ENCODE data around the gene PRKN. TPM values are rescaled to one million over a fixed set of nuclear protein-coding genes. Genes with fewer than 3 reads are reported as not detected.
A peak's percentile ranks its signal among the peaks of the same experiment; 100 is the strongest.

PRKN gene
- total RNA-seq, 1 experiment from 2014 or later, result not detected

- H4K20me1 ChIP-seq (ENCODE audit: insufficient read depth), result no peaks in the 10 kb centered on the region
- H3K79me2 ChIP-seq (ENCODE audit: low read depth), result no peaks in the 10 kb centered on the region
- ChIA-PET POLR2A (ENCODE audit: unreplicated experiment) (no interaction called here), CTCF (no interaction called here)
- no peak overlapping the region for H3K4me2 ChIP-seq
- no peaks in the 10 kb centered on the region for H3K4me1 ChIP-seq (replicated peaks; ENCODE audit: insufficient read depth)
- H3K4me3 ChIP-seq, result no peak overlapping the region
- no peaks in the 10 kb centered on the region for H3F3A ChIP-seq (ENCODE audit: insufficient read depth, low read depth)
- DNase-seq, result peak in 1 of 2 experiments; percentile 55
- intact Hi-C loops (cut with micrococcal nuclease; ENCODE audit: unreplicated experiment), result no loop called here
- peaks cover 39% of the 10 kb centered on the region for H3K27me3 ChIP-seq (ENCODE audit: insufficient read depth, low read depth)
- no TSS peak for BruUV-seq (replicated peaks)
- no peaks in the 10 kb centered on the region for H3K36me3 ChIP-seq (ENCODE audit: low read depth)
- H3K9me3 ChIP-seq (ENCODE audit: insufficient read depth, low read depth), result no peaks in the 10 kb centered on the region
- H3K9me2 ChIP-seq (ENCODE audit: insufficient read depth), result no peaks in the 10 kb centered on the region
- H3K27ac ChIP-seq, result no peak overlapping the region
- TF ChIP-seq CTCF (conservative IDR thresholded peaks at IDR 0.05) (no peak), EZH2 (IDR thresholded peaks at IDR 0.05; ENCODE audit: low read depth) (no peak)
- H2AFZ ChIP-seq, result no peak overlapping the region; the same call in 1 of the 2 replicates
Measured at GRCh38 chr6:161434921-161435747, 1292.4 kb downstream of the PRKN start.

GRCh38 chr6:161434350-161434749, 1293.2 kb downstream of the PRKN start:
- Histone ChIP-seq H3K9me2 (ENCODE audit: insufficient read depth) (no peaks in the 10 kb centered on the region), H4K20me1 (ENCODE audit: insufficient read depth) (no peaks in the 10 kb centered on the region), H3K4me3 (no peak overlapping the region), H3K9me3 (ENCODE audit: insufficient read depth, low read depth) (no peaks in the 10 kb centered on the region), H3K79me2 (ENCODE audit: low read depth) (no peaks in the 10 kb centered on the region), H3K4me1 (replicated peaks; ENCODE audit: insufficient read depth) (no peaks in the 10 kb centered on the region), H3K27me3 (ENCODE audit: insufficient read depth, low read depth) (peaks cover 31% of the 10 kb centered on the region), H3K27ac (no peak overlapping the region), H2AFZ (no peak overlapping the region; the same call in 1 of the 2 replicates), H3K4me2 (no peak overlapping the region), H3K36me3 (ENCODE audit: low read depth) (no peaks in the 10 kb centered on the region), H3F3A (ENCODE audit: insufficient read depth, low read depth) (no peaks in the 10 kb centered on the region)
- no TSS peak for BruUV-seq (replicated peaks)
- intact Hi-C loops (cut with micrococcal nuclease; ENCODE audit: unreplicated experiment), result no loop called here
- no peak for DNase-seq
- TF ChIP-seq EZH2 (IDR thresholded peaks at IDR 0.05; ENCODE audit: low read depth) (no peak), CTCF (conservative IDR thresholded peaks at IDR 0.05) (no peak)
- ChIA-PET POLR2A (ENCODE audit: unreplicated experiment) (no interaction called here), CTCF (no interaction called here)

- BruUV-seq (replicated peaks), result no TSS peak
- H3K27ac ChIP-seq, result no peak overlapping the region
Measured at GRCh38 chr6:161432546-161432945, 1295.0 kb downstream of the PRKN start.

More at GRCh38 chr6:161432546-161432945, 1295.0 kb downstream of the PRKN start:
- Histone ChIP-seq H3K9me2 (ENCODE audit: insufficient read depth) (no peaks in the 10 kb centered on the region), H3K4me1 (replicated peaks; ENCODE audit: insufficient read depth) (no peaks in the 10 kb centered on the region), H4K20me1 (ENCODE audit: insufficient read depth) (no peaks in the 10 kb centered on the region), H3K4me3 (no peak overlapping the region), H3K4me2 (no peak overlapping the region), H3K36me3 (ENCODE audit: low read depth) (no peaks in the 10 kb centered on the region), H3K9me3 (ENCODE audit: insufficient read depth, low read depth) (no peaks in the 10 kb centered on the region), H3K79me2 (ENCODE audit: low read depth) (no peaks in the 10 kb centered on the region), H2AFZ (no peak overlapping the region), H3F3A (ENCODE audit: insufficient read depth, low read depth) (no peaks in the 10 kb centered on the region), H3K27me3 (ENCODE audit: insufficient read depth, low read depth) (peaks cover 19% of the 10 kb centered on the region; the same call in 1 of the 2 replicates)
- intact Hi-C loops (cut with micrococcal nuclease; ENCODE audit: unreplicated experiment), result no loop called here
- ChIA-PET POLR2A (ENCODE audit: unreplicated experiment) (no interaction called here), CTCF (no interaction called here)
- TF ChIP-seq CTCF (conservative IDR thresholded peaks at IDR 0.05) (no peak), EZH2 (IDR thresholded peaks at IDR 0.05; ENCODE audit: low read depth) (no peak)
- DNase-seq, result no peak
